Left ventricle myocardium inferior (tissue), 1 donor: ENCODE measurements around the gene CRELD1. TPM values are rescaled to one million over a fixed set of nuclear protein-coding genes. Genes with fewer than 3 reads are reported as not detected.

Source experiments
- DNase-seq: peaks from one replicate; pipeline ENCODE4 v3.0.0-alpha.2; 2020
- H3K27ac ChIP-seq: fragments of 200-600 bp; replicated peaks from 2 replicates; pipeline ENCODE4 v1.8.0; 2021
- H3K27me3 ChIP-seq: fragments of 200-600 bp; 2 replicates; pipeline ENCODE4 v1.8.0; 2021; ENCODE audit warnings: low read depth
- H3K36me3 ChIP-seq: fragments of 200-600 bp; 2 replicates; pipeline ENCODE4 v1.8.0; 2021
- H3K4me1 ChIP-seq: fragments of 200-600 bp; 2 replicates; pipeline ENCODE4 v1.8.0; 2021
- H3K4me3 ChIP-seq: fragments of 200-600 bp; 2 replicates; pipeline ENCODE4 v1.8.0; 2021; ENCODE audit warnings: mild to moderate bottlenecking, moderate library complexity
- H3K9me3 ChIP-seq: fragments of 200-600 bp; replicated peaks from 2 replicates; pipeline ENCODE4 v1.8.0; 2021
- intact Hi-C: fragments of 100-400 bp; cut with micrococcal nuclease; formaldehyde crosslinking; loops from one replicate; pipeline ENCODE4 v1.11.0; 2022
- long read RNA-seq: library from polyadenylated mRNA; unstranded; transcript quantifications from one replicate; pipeline ENCODE4 v2.0.0, GENCODE V29; 2021
- total RNA-seq: library from RNA; stranded (reverse); fragmentation: NEBNext Ultra II Directional; extraction: Animal tissue kit (Norgen Biotek cat#: 25700); gene quantifications from one replicate; pipeline ENCODE4 v1.2.1, GENCODE V29; 2021
- TF ChIP-seq, protein P1 (sequence below): fragments of 200-600 bp; IDR thresholded peaks from 2 replicates; pipeline ENCODE4 v1.8.0; 2021; ENCODE audit warnings: antibody characterized with exemption, mild to moderate bottlenecking, borderline replicate concordance
- donor health status: DM: no; HTN: yes; CAD: no; lungs with severe emphysema.

CRELD1 gene, protein sequence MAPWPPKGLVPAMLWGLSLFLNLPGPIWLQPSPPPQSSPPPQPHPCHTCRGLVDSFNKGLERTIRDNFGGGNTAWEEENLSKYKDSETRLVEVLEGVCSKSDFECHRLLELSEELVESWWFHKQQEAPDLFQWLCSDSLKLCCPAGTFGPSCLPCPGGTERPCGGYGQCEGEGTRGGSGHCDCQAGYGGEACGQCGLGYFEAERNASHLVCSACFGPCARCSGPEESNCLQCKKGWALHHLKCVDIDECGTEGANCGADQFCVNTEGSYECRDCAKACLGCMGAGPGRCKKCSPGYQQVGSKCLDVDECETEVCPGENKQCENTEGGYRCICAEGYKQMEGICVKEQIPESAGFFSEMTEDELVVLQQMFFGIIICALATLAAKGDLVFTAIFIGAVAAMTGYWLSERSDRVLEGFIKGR
- total RNA-seq = 72.3 TPM
- long read RNA-seq, transcript CRELD1-202 (10 exons, 2,696 nt) = minor isoform, 25 of 209 reads
- long read RNA-seq, transcript CRELD1-206 (11 exons, 1,778 nt) = major isoform, 91 of 209 reads
- long read RNA-seq, transcript CRELD1-203 (11 exons, 1,728 nt) = minor isoform, 62 of 209 reads
- long read RNA-seq, partial matches to known transcripts = 5 of 209 reads
- long read RNA-seq, other reads (novel, unspliced or antisense) = 25 of 209 reads

DNA sequence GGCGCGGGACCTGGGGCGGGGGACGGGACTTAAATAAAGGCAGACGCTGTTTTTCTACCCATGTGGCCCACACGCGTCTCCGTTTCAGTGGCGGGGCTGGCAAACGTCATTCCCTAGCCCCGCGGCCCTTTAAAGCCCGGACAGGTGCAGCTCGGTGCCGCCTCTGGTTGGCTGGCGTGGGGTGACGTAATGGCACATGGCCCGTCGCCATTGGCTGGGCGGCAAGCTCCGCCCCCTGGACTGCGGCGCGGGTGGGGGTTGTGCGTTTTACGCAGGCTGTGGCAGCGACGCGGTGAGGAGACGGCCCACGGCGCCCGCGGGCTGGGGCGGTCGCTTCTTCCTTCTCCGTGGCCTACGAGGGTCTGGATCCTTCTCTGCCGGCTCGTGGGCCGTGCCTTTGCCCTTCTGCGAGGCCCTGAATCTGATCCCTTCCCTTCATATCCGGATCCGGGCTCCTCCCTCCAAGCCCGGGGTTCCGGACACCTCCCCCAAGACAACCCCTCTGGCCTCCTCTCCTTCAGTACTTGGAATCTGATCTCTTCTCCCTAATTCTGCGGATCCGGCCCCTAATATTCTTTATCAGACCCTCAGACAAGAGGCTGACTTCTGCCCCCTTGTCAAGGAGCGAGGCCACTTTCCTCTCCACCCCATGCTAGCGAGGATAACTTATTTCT lies at the start of gene CRELD1:
TSS of gene CRELD1 (plus strand) at position 274 of the 674 bp plus-strand sequence. CDS start 605 bp downstream, outside the sequence.
- intact Hi-C loops = no loop called here
- TF ChIP-seq, protein P1, sequence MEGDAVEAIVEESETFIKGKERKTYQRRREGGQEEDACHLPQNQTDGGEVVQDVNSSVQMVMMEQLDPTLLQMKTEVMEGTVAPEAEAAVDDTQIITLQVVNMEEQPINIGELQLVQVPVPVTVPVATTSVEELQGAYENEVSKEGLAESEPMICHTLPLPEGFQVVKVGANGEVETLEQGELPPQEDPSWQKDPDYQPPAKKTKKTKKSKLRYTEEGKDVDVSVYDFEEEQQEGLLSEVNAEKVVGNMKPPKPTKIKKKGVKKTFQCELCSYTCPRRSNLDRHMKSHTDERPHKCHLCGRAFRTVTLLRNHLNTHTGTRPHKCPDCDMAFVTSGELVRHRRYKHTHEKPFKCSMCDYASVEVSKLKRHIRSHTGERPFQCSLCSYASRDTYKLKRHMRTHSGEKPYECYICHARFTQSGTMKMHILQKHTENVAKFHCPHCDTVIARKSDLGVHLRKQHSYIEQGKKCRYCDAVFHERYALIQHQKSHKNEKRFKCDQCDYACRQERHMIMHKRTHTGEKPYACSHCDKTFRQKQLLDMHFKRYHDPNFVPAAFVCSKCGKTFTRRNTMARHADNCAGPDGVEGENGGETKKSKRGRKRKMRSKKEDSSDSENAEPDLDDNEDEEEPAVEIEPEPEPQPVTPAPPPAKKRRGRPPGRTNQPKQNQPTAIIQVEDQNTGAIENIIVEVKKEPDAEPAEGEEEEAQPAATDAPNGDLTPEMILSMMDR = no peak

DNA sequence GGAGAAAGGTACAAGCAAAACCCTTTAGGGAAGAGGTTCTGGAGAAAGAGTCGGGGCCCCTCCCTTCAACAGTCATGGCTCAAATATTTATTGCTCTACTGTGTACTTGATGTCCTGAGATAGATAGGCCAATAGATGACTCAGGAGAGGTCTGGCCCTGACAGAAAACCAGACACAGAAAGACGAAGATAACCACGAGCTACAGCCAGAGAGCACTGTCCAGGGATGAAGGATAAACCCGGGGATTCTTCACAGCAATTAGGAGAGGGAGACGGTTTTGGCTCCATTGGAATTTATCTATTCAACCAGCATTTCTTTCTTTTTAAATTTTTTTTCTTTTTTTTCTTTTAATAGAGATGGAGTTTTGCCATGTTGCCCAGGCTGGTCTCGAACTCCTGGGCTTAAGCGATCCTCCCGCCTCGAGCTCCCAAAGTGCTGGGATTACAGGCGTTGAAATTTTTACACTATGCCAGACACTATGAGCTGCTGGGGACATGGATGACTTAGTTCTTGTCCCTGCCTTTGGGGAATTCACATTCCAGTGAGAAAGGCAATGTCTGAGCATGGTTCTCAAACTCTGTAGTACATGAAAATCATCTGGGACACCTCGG lies 49.0 kb upstream of the CRELD1 start:
- no peak for DNase-seq
- TF ChIP-seq, protein P1 = no peak
- intact Hi-C loops = no loop called here
- Histone ChIP-seq H3K27me3 (no peaks in the 10 kb centered on the region), H3K36me3 (no peaks in the 10 kb centered on the region), H3K9me3 (no peaks in the 10 kb centered on the region), H3K27ac (no peak overlapping the region), H3K4me3 (no peak overlapping the region), H3K4me1 (no peaks in the 10 kb centered on the region)

More for the DNA sequence above, at the start of gene CRELD1:
- DNase-seq = peak; percentile 96
- H3K4me1 ChIP-seq = peaks cover 44% of the 10 kb centered on the region
- peak within 1 kb of the TSS; percentile 95 for H3K4me3 ChIP-seq
- peaks cover 41% of the 10 kb centered on the region for H3K36me3 ChIP-seq
- H3K9me3 ChIP-seq = no peaks in the 10 kb centered on the region
- H3K27ac ChIP-seq = peak within 1 kb of the TSS; percentile 97
- no peaks in the 10 kb centered on the region for H3K27me3 ChIP-seq

DNA sequence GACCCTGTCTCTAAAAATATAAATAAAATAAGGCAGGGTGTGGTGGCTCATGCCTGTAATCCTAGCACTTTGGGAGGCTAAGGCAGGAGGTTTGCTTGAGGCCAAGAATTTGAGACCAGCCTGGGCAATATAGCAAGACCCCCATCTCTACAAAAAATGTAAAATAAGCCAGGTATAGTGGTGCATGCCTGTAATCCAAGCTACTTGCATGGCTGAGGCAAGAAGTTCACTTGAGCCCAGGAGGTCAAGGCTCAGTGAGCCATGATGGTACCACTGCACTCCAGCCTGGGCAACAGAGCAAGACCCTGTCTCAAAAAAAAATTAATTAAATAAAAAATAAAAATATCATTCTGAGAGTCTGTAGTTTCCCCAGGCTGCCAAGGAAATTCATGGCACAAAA lies 47.3 kb upstream of the CRELD1 start:
- Histone ChIP-seq H3K9me3 (no peaks in the 10 kb centered on the region), H3K4me1 (peaks cover 14% of the 10 kb centered on the region), H3K27me3 (no peaks in the 10 kb centered on the region), H3K27ac (no peak overlapping the region), H3K4me3 (no peak overlapping the region), H3K36me3 (no peaks in the 10 kb centered on the region)
- DNase-seq = no peak
- TF ChIP-seq, protein P1 = no peak
- intact Hi-C loops = no loop called here

GRCh38 chr3:9887480-9887879 lies 46.2 kb upstream of the CRELD1 start:
- Histone ChIP-seq H3K4me1 (peaks cover 23% of the 10 kb centered on the region), H3K36me3 (peaks cover under 1% of the 10 kb centered on the region), H3K4me3 (no peak overlapping the region), H3K27ac (no peak overlapping the region), H3K27me3 (no peaks in the 10 kb centered on the region), H3K9me3 (no peaks in the 10 kb centered on the region)
- DNase-seq = no peak
- intact Hi-C loops = no loop called here
- TF ChIP-seq, protein P1 = no peak

DNA sequence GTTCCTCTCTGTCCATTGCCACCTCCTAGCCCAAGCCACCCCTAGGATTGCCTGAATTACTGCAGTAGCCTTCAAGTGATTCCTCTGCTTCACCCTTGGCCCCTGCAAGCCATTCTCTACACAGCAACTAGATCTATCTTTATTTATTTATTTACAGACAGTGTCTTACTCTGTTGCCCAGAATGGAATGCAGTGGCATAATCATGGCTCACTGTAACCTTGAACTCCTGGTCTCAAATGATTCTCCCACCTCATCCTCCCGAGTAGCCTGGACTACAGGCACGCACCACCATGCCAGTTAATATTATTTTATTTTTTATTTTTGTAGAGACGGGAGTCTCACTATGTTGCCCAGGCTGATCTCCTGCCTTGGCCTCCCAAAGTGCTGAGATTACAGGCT lies 45.1 kb upstream of the CRELD1 start:
- H3K4me1 ChIP-seq = peaks cover 25% of the 10 kb centered on the region
- no peak overlapping the region for H3K27ac ChIP-seq
- intact Hi-C loops = no loop called here
- TF ChIP-seq, protein P1 = no peak
- H3K36me3 ChIP-seq = peaks cover 11% of the 10 kb centered on the region
- no peaks in the 10 kb centered on the region for H3K9me3 ChIP-seq
- no peak overlapping the region for H3K4me3 ChIP-seq
- H3K27me3 ChIP-seq = no peaks in the 10 kb centered on the region
- no peak for DNase-seq
